ENCODE measurements around the gene CREBRF. TPM values are rescaled to one million over a fixed set of nuclear protein-coding genes. Genes with fewer than 3 reads are reported as not detected.

Gene CREBRF
- total and polyA plus RNA-seq, 2 donors (not counting 1 experiment from before 2014, with no cell fraction given): 29.7 to 89.7 TPM

DNA sequence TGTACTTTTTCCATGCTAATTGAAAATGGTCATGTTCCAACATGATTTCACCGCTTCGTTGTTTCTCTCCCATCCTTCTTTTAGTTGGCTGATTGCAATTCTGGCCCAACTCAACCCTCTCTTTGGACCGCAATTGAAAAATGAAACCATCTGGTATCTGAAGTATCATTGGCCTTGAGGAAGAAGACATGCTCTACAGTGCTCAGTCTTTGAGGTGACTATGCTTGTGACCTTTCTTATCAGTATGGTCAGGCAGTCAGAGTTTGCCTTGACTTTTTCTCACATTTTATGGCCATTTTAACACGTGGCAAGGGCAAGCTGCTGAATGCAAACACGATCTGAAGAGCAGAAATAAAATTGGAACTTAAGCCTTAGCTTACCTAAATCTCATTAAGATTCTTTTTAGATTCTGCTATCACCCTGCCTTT, 36.0 kb upstream of the CREBRF start:
- H3K4me1 Mint-ChIP-seq: peaks cover 26% of the 10 kb centered on the region
- CTCF ChIA-PET: no interaction called here
- H3K9me3 Mint-ChIP-seq (ENCODE audit: insufficient read depth): no peaks in the 10 kb centered on the region
- peaks cover 40% of the 10 kb centered on the region for H4K20me1 ChIP-seq (ENCODE audit: control insufficient read depth, insufficient read depth, low read length, poor library complexity, severe bottlenecking)
- H3K79me2 ChIP-seq (ENCODE audit: control insufficient read depth, insufficient read depth, low read length): peaks cover 91% of the 10 kb centered on the region
- WGBS (ENCODE audit: insufficient coverage): 93% methylated on average over 2 of the region's 5 CpGs
- H3K4me2 ChIP-seq (replicated peaks; ENCODE audit: low read depth, low read length, poor library complexity, severe bottlenecking): no peak overlapping the region
- POLR2A ChIA-PET: no interaction called here
- H3K27me3 ChIP-seq (replicated peaks in 1 of 4; ENCODE audit: control extremely low read depth in 1 of 4, control insufficient read depth in 3 of 4, insufficient read depth in 4 of 4, low read length in 3 of 4): no peaks in the 10 kb centered on the region
- DNase-seq (no peak), ATAC-seq (ENCODE audit: low read depth) (no peak)
- H3K27ac ChIP-seq (ENCODE audit: low read length in 2 of 2): no peak overlapping the region
- peaks cover 0 to 3% of the 10 kb centered on the region in 2 donors for H3K4me1 ChIP-seq (ENCODE audit: control insufficient read depth in 2 of 2, insufficient read depth in 2 of 2, low read length in 2 of 2)
- intact Hi-C loops (cut with micrococcal nuclease): no loop called here
- H3K4me3 ChIP-seq (ENCODE audit: control extremely low read depth in 1 of 5, extremely low read depth in 1 of 5, insufficient read depth in 1 of 5, low read depth in 2 of 5, low read length in 4 of 5): no peak overlapping the region
- H3K9ac ChIP-seq (ENCODE audit: low read length): no peak overlapping the region
- no peak overlapping the region for H3K27ac Mint-ChIP-seq
- no peak for TF ChIP-seq CTCF (IDR thresholded peaks at IDR 0.05)
- no peak for TF ChIP-seq EZH2 (IDR thresholded peaks at IDR 0.05; ENCODE audit: borderline replicate concordance, insufficient read depth, low read depth, low read length, poor library complexity, severe bottlenecking)
- H3K27me3 Mint-ChIP-seq: no peaks in the 10 kb centered on the region
- H3K4me3 Mint-ChIP-seq: no peak overlapping the region
- peaks cover 6 to 33% of the 10 kb centered on the region in 2 experiments for H3K36me3 ChIP-seq (replicated peaks in 1 of 2; ENCODE audit: control extremely low read depth in 1 of 2, control insufficient read depth in 1 of 2, extremely low read depth in 1 of 2, insufficient read depth in 2 of 2, low read length in 1 of 2)
- H2AFZ ChIP-seq (ENCODE audit: insufficient read depth, low read depth, low read length, poor library complexity, severe bottlenecking): no peak overlapping the region
- H3K9me3 ChIP-seq (ENCODE audit: control extremely low read depth in 1 of 3, control insufficient read depth in 2 of 3, insufficient read depth in 1 of 3, low read length in 2 of 3): no peaks in the 10 kb centered on the region

DNA sequence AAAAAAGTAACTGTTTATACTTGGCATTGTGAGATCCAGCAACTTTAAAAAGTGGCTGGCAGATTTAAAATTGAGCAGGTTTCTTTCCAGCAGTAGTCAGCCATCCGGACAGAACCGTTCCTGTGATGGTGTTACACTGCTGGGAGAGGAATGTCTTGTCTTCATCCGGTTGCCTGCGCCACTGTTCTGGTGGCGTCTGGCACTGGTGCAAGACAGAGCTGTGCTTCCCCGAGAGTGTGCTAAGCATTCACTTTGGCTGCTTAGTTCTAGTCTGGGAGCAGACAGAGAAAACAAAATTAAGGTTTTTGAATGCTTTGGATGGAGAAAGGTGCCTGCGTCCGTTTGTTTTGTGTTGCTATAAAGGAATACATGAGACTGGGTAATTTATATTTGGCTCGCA, 35.5 kb upstream of the CREBRF start:
- ChIA-PET CTCF (no interaction called here), POLR2A (no interaction called here)
- Mint-ChIP-seq H3K4me3 (no peak overlapping the region), H3K9me3 (ENCODE audit: insufficient read depth) (no peaks in the 10 kb centered on the region), H3K27me3 (no peaks in the 10 kb centered on the region), H3K27ac (no peak overlapping the region), H3K4me1 (peaks cover 22% of the 10 kb centered on the region)
- H3K27me3 ChIP-seq (replicated peaks in 1 of 4; ENCODE audit: control extremely low read depth in 1 of 4, control insufficient read depth in 3 of 4, insufficient read depth in 4 of 4, low read length in 3 of 4): no peaks in the 10 kb centered on the region
- WGBS (ENCODE audit: insufficient coverage): 89% methylated on average over 9 of the region's 9 CpGs
- H4K20me1 ChIP-seq (ENCODE audit: control insufficient read depth, insufficient read depth, low read length, poor library complexity, severe bottlenecking): peaks cover 39% of the 10 kb centered on the region
- intact Hi-C loops (cut with micrococcal nuclease): no loop called here
- no peak overlapping the region for H3K27ac ChIP-seq (ENCODE audit: low read length in 2 of 2)
- H3K9ac ChIP-seq (ENCODE audit: low read length): no peak overlapping the region
- peaks cover 90% of the 10 kb centered on the region for H3K79me2 ChIP-seq (ENCODE audit: control insufficient read depth, insufficient read depth, low read length)
- no peaks in the 10 kb centered on the region for H3K4me1 ChIP-seq (ENCODE audit: control insufficient read depth in 2 of 2, insufficient read depth in 2 of 2, low read length in 2 of 2)
- no peak for ATAC-seq (ENCODE audit: low read depth)
- H3K9me3 ChIP-seq (ENCODE audit: control extremely low read depth in 1 of 3, control insufficient read depth in 2 of 3, insufficient read depth in 1 of 3, low read length in 2 of 3): no peaks in the 10 kb centered on the region
- no peak overlapping the region for H3K4me2 ChIP-seq (replicated peaks; ENCODE audit: low read depth, low read length, poor library complexity, severe bottlenecking)
- TF ChIP-seq CTCF (IDR thresholded peaks at IDR 0.05) (no peak), EZH2 (IDR thresholded peaks at IDR 0.05; ENCODE audit: borderline replicate concordance, insufficient read depth, low read depth, low read length, poor library complexity, severe bottlenecking) (no peak)
- DNase-seq: no peak
- H3K4me3 ChIP-seq (ENCODE audit: control extremely low read depth in 1 of 5, extremely low read depth in 1 of 5, insufficient read depth in 1 of 5, low read depth in 2 of 5, low read length in 4 of 5): no peak overlapping the region
- H2AFZ ChIP-seq (ENCODE audit: insufficient read depth, low read depth, low read length, poor library complexity, severe bottlenecking): no peak overlapping the region
- H3K36me3 ChIP-seq (replicated peaks in 1 of 2; ENCODE audit: control extremely low read depth in 1 of 2, control insufficient read depth in 1 of 2, extremely low read depth in 1 of 2, insufficient read depth in 2 of 2, low read length in 1 of 2): peaks cover 6 to 33% of the 10 kb centered on the region in 2 experiments

Measured in B cell (primary cell).